Activated CD4-positive, alpha-beta T cell treated with anti-CD3 and anti-CD28 coated beads, Interleukin-2, amount 50 U/mL, for 48 hours (primary cell): ENCODE data around the gene TNRC6C.
"Not testable (repeated sequence)": the region's sequence is repeated elsewhere in the genome, so short reads cannot be mapped to it uniquely, and the experiment has no call there.

ENCODE experiments used
- DNase-seq, 2 experiments: peaks; one replicate each; pipeline ENCODE4 v3.0.0-alpha.2; 2020

Gene TNRC6C

GRCh38 chr17:78128551-78129350 is 170.2 kb downstream of the TNRC6C start, which contains the start of gene TMC6:
Gene TMC6, minus strand, starts transcription at chr17:78128755. Its CDS starts 1,923 bp downstream, at chr17:78126832.
- peak; percentile 66 to 72 for DNase-seq

- peak in 1 of 2 experiments; percentile 59 for DNase-seq
Measured at GRCh38 chr17:78129351-78130089, 171.0 kb downstream of the TNRC6C start.

- peak in 1 of 2 experiments; percentile 35 for DNase-seq
Measured at GRCh38 chr17:78130090-78130436, 171.6 kb downstream of the TNRC6C start.

- peak; percentile 69 to 81 for DNase-seq
Measured at GRCh38 chr17:78130437-78131101, 172.1 kb downstream of the TNRC6C start, which contains the start of gene TMC8. Gene TMC8, plus strand, starts transcription at chr17:78130771. Its CDS starts 818 bp downstream, at chr17:78131589.

- DNase-seq: peak; percentile 60 to 61
Measured at GRCh38 chr17:78131172-78132083, 172.9 kb downstream of the TNRC6C start.

- peak; percentile 74 to 80 for DNase-seq
Measured at GRCh38 chr17:78132084-78132676, 173.7 kb downstream of the TNRC6C start.

GRCh38 chr17:78132767-78133178 is 174.3 kb downstream of the TNRC6C start:
- no peak for DNase-seq

- no peak for DNase-seq
Measured at GRCh38 chr17:78133179-78133951, 174.9 kb downstream of the TNRC6C start.

GRCh38 chr17:78133971-78134898 is 175.7 kb downstream of the TNRC6C start:
- DNase-seq: peak; percentile 74 to 82

- DNase-seq: no peak
Measured at GRCh38 chr17:78134899-78135385, 176.4 kb downstream of the TNRC6C start.

- no peak for DNase-seq
Measured at GRCh38 chr17:78135858-78136500, 177.5 kb downstream of the TNRC6C start.

GRCh38 chr17:78137392-78138203 is 179.1 kb downstream of the TNRC6C start:
- peak; percentile 66 to 75 for DNase-seq

- no peak for DNase-seq
Measured at GRCh38 chr17:78138204-78139060, 179.9 kb downstream of the TNRC6C start.

- not testable (repeated sequence) for DNase-seq
Measured at GRCh38 chr17:78139861-78140168, 181.3 kb downstream of the TNRC6C start.

GRCh38 chr17:78140169-78141051 is 181.9 kb downstream of the TNRC6C start:
- DNase-seq: peak; percentile 97

GRCh38 chr17:78141437-78142118 is 183.1 kb downstream of the TNRC6C start:
- DNase-seq: no peak
